Measurements from ENCODE around the gene SLC22A12.

SLC22A12 gene

DNA sequence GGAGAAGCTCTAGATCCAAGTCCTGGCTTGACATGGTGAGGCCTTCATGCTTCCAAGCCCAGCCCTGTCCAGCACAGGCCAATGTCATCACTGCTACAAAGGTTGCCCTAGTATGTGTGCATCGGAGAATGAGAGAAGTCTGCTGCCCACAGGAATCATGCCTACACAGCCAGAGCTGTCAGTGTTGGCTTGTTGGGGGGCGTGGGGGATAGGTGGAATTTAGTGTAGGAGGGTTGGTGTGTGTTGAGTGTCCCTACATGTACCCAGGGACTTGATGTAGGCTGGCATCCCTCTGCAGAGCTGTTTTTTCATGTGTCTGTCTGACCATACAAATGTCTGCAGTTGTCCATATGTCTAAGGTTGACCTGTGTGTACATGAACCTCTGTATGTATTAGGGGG is 37.6 kb downstream of the SLC22A12 start:
- TF ChIP-seq, protein P1, sequence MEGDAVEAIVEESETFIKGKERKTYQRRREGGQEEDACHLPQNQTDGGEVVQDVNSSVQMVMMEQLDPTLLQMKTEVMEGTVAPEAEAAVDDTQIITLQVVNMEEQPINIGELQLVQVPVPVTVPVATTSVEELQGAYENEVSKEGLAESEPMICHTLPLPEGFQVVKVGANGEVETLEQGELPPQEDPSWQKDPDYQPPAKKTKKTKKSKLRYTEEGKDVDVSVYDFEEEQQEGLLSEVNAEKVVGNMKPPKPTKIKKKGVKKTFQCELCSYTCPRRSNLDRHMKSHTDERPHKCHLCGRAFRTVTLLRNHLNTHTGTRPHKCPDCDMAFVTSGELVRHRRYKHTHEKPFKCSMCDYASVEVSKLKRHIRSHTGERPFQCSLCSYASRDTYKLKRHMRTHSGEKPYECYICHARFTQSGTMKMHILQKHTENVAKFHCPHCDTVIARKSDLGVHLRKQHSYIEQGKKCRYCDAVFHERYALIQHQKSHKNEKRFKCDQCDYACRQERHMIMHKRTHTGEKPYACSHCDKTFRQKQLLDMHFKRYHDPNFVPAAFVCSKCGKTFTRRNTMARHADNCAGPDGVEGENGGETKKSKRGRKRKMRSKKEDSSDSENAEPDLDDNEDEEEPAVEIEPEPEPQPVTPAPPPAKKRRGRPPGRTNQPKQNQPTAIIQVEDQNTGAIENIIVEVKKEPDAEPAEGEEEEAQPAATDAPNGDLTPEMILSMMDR (conservative IDR thresholded peaks at IDR 0.05; ENCODE audit: low read depth, low read length): no peak
- no peak for DNase-seq (ENCODE audit: low read depth)
- no peak overlapping the region for H3K4me3 ChIP-seq (ENCODE audit: low read length)

DNA sequence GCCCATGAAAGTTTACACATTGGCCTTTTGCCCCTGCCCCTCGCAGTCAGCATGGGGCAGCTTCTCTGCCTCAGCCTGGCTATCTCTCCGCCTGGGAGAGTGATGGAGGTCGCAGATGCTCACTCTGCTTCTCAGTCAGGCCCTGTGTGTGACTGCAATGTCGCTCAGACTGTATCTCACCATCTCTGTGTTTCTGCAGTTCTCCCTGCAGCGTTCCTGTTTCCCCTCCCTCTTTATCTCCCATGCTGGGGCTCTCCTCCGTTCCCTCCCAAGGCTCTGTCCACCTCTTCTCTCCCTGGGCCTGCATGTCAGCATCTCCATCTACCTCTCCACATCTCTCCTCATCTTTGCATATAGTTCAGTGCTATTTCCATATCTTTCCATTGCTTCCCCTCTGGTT is 38.1 kb downstream of the SLC22A12 start:
- H3K4me3 ChIP-seq (ENCODE audit: low read length): no peak overlapping the region
- no peak for DNase-seq (ENCODE audit: low read depth)
- TF ChIP-seq, protein P1 (conservative IDR thresholded peaks at IDR 0.05; ENCODE audit: low read depth, low read length): no peak

DNA sequence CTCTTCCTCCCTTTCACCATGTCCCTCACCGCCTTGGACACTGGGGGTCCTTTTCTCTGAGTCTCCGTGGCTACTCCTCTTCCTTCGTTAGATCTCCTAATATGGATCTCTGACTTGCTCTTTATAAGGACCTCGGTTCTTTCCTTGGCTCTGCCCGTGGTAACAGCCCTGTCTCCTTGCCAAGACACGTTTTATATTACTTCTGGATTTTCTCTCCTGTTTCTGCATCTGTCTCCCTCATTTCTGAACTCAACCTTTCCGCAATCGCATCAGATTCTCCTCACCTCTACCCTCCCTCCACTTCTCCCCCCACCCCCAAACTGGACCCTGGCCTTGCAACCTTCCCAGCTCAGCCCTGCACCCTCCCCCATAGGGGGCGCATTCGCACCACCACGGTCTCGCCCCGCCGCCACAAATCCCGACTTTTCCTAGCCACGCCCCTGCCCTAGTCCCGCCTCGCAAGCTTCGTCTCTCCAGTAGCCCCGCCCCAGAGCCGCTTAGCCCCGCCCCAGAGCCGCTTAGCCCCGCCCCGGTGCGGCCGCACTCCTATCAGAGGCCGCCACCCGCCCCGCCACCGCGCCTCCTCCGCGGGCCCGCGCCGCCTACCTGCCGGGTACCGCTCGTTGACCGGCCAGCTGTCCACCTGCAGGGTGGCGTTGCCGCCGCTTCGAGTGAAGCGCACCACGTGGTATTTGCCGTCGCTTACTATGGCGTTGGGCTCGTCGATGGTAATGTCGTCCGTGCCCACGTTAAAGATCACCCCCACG is 39.0 kb downstream of the SLC22A12 start:
- DNase-seq (ENCODE audit: low read depth): no peak
- H3K4me3 ChIP-seq (ENCODE audit: low read length): no peak overlapping the region
- TF ChIP-seq, protein P1 (conservative IDR thresholded peaks at IDR 0.05; ENCODE audit: low read depth, low read length): peak; percentile 8

DNA sequence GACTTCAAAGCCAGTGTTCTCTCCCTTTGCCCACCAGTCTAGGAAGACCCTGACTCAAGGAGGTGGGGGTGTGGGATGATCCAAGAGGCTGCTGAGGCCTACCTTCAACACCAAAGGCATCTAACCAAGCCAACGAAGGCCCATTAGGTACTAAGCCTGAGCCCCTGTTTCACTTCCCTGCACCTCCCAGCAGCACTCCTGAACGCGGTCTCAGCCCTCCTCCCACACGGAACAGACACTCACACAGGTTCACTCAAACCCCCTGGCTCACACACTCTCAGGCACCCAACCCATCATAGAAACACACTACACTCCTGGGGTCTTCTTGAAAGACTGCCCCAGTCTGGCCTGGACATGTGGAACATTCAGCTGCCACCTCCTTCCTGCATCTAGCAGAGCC is 40.7 kb downstream of the SLC22A12 start:
- TF ChIP-seq, protein P1 (conservative IDR thresholded peaks at IDR 0.05; ENCODE audit: low read depth, low read length): no peak
- DNase-seq (ENCODE audit: low read depth): no peak
- H3K4me3 ChIP-seq (ENCODE audit: low read length): no peak overlapping the region

DNA sequence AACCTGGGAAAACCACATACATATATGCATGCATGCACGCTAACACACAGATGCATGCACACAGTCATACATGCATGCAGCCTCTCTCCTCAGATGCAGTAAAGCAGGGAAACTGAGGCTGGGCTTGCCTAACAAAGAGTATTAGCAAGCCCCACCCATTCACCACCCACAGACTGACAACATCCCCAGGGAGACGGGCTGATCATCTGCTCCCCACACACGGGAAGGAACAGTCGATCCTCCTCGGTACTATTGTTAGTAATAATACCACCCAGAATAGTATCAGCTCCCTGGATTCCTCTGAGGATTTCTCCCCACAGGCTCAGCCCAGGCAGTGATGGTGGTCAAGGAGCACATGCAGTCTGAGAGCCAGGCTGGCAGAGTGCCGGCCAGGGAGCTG is 41.2 kb downstream of the SLC22A12 start:
- no peak for DNase-seq (ENCODE audit: low read depth)
- H3K4me3 ChIP-seq (ENCODE audit: low read length): no peak overlapping the region
- TF ChIP-seq, protein P1 (conservative IDR thresholded peaks at IDR 0.05; ENCODE audit: low read depth, low read length): no peak

DNA sequence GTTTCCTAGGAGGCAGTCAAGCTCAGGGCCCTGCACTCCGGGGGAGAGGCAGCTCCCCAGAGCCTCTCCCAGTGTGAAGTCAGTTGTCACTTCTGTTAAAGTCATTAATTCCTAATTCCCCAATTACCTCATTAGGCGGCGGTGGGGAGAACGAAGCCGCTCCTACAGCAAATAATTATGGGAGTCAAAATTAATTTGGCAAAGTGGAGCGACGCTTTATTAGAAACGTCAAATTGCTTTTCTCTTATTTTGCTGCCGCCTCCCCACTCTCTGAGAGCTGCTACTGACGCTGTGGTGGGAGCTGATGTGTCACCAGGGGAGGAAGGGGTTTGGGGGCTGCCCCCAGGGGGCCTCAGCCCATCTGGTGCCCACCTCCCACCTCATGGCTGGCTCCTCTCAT is 41.6 kb downstream of the SLC22A12 start:
- no peak for DNase-seq (ENCODE audit: low read depth)
- TF ChIP-seq, protein P1 (conservative IDR thresholded peaks at IDR 0.05; ENCODE audit: low read depth, low read length): no peak
- H3K4me3 ChIP-seq (ENCODE audit: low read length): no peak overlapping the region

DNA sequence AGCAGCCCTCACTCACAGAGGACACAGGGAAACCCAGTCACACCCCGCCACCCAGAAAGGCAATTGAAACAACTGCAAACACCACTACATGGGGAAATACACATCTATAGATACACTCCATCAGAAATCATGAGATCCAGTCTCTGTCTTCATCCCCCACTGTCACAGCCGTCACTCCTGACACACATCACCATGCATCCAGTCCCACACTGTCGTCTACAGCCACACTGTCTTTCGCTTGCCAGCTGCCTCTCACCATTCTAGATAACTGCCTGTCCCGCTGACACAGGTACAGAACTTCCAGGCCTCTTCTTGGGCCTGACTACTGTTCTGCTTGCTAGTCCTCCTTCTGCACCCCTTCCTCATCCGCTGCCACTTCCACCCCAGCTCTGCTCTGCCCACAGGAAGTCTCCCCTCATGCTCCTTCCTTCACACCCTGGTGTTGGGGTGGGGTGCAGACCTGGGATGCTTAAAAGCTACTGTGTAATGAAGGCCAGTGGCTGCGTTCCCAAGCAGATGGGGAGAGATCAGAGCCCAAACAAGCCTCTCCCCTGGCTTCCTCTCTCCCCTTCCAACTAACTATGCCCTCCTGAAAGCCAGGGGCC is 42.6 kb downstream of the SLC22A12 start:
- DNase-seq (ENCODE audit: low read depth): no peak
- TF ChIP-seq, protein P1 (conservative IDR thresholded peaks at IDR 0.05; ENCODE audit: low read depth, low read length): no peak
- H3K4me3 ChIP-seq (ENCODE audit: low read length): no peak overlapping the region
